OCI-LY3 (cell line): Measurements from ENCODE around the gene IPO5.
A peak's percentile ranks its signal among the peaks of the same experiment; 100 is the strongest.

Source experiments
- H2AFZ ChIP-seq: fragments of 200-600, 300-600 bp; shearing (Covaris generic); 2 replicates; pipeline ENCODE4 v1.6.0; 2014; ENCODE audit warnings: antibody characterized with exemption, low read depth, low read length
- H3K27ac ChIP-seq: fragments of 200-600, 300-600 bp; sonication (generic); 2 replicates; pipeline ENCODE4 v1.5.1; 2014; ENCODE audit warnings: mild to moderate bottlenecking, low read length, moderate library complexity, mixed read lengths
- H3K27me3 ChIP-seq: fragments of 200-600, 300-600 bp; sonication (generic); 2 replicates; pipeline ENCODE4 v1.6.1; 2014; ENCODE audit warnings: low read depth, low read length, mixed read lengths
- H3K36me3 ChIP-seq: fragments of 200-600, 300-600 bp; sonication (generic); replicated peaks from 2 replicates; pipeline ENCODE3; 2014; ENCODE audit warnings: low read depth, low read length, mixed read lengths
- H3K4me1 ChIP-seq: fragments of 300-600, 200-600 bp; sonication (generic); 2 replicates; pipeline ENCODE4 v1.6.1; 2014; ENCODE audit warnings: low read length, mixed read lengths
- H3K4me2 ChIP-seq: fragments of 200-600, 300-600 bp; sonication (generic); 2 replicates; pipeline ENCODE4 v1.6.1; 2014; ENCODE audit warnings: low read length, mixed read lengths
- H3K4me3 ChIP-seq: fragments of 300-600, 200-600 bp; sonication (generic); 2 replicates; pipeline ENCODE4 v1.5.1; 2014; ENCODE audit warnings: antibody characterized with exemption, mild to moderate bottlenecking, low read length, moderate library complexity
- H3K79me2 ChIP-seq: fragments of 300-600, 200-600 bp; shearing (Covaris generic); 2 replicates; pipeline ENCODE4 v1.6.1; 2014; ENCODE audit warnings: mild to moderate bottlenecking, low read length, mixed read lengths
- H3K9ac ChIP-seq: fragments of 300-600, 200-600 bp; shearing (Covaris generic); 2 replicates; pipeline ENCODE4 v1.6.0; 2014; ENCODE audit warnings: mild to moderate bottlenecking, low read length, moderate library complexity
- H3K9me3 ChIP-seq: fragments of 200-600, 300-600 bp; shearing (Covaris generic); 2 replicates; pipeline ENCODE4 v1.6.1; 2014; ENCODE audit warnings: low read length, mixed read lengths; ENCODE audit not compliant: insufficient read depth
- H4K20me1 ChIP-seq: fragments of 200-600, 300-600 bp; sonication (generic); 2 replicates; pipeline ENCODE4 v1.6.1; 2016; ENCODE audit warnings: low read length, mixed read lengths; ENCODE audit not compliant: insufficient read depth
- EZH2phosphoT487 ChIP-seq: fragments of 200-600 bp; shearing (Covaris generic); IDR thresholded peaks from 2 replicates; pipeline ENCODE4 v1.6.1; 2018; ENCODE audit warnings: antibody characterized with exemption, mixed run types, low read depth
- TF ChIP-seq, protein P1 (sequence below): fragments of 200-600, 300-600 bp; sonication (generic); IDR thresholded peaks from 2 replicates; pipeline ENCODE4 v1.5.1; 2014; ENCODE audit warnings: antibody characterized with exemption, low read length, low read depth

The IPO5 gene

DNA sequence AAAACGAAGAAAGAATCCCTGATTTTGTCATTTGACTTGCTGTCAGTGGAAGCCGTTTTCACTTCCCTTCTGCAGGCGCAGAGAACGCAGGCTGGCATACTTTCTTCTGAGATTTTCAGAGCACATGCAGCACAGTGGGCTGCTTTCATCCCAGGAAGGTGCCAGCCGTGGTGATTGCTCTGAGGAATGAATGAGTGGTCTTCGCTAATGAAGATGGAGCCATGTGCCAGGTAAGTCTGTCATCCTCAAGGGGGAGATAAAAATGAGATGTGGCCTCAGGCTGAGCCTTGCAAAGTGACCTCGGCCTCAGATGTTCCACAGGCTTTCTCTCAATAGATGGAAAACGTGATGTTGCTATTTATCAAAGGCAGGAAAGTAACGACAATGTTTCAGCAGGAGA lies 94.8 kb downstream of the IPO5 start:
- Histone ChIP-seq H3K27me3 (0 out of 2 replicates have a peak, but pooled peaks cover 4% of the 10 kb centered on the region), H3K79me2 (no peaks in the 10 kb centered on the region), H4K20me1 (no peaks in the 10 kb centered on the region), H3K36me3 (no peaks in the 10 kb centered on the region), H3K9me3 (no peaks in the 10 kb centered on the region), H3K4me2 (peak overlapping the region; percentile 38), H3K4me3 (no peak overlapping the region), H3K27ac (no peak overlapping the region), H3K4me1 (peaks cover 7% of the 10 kb centered on the region), H3K9ac (no peak overlapping the region), H2AFZ (no peak overlapping the region)
- TF ChIP-seq, protein P1, sequence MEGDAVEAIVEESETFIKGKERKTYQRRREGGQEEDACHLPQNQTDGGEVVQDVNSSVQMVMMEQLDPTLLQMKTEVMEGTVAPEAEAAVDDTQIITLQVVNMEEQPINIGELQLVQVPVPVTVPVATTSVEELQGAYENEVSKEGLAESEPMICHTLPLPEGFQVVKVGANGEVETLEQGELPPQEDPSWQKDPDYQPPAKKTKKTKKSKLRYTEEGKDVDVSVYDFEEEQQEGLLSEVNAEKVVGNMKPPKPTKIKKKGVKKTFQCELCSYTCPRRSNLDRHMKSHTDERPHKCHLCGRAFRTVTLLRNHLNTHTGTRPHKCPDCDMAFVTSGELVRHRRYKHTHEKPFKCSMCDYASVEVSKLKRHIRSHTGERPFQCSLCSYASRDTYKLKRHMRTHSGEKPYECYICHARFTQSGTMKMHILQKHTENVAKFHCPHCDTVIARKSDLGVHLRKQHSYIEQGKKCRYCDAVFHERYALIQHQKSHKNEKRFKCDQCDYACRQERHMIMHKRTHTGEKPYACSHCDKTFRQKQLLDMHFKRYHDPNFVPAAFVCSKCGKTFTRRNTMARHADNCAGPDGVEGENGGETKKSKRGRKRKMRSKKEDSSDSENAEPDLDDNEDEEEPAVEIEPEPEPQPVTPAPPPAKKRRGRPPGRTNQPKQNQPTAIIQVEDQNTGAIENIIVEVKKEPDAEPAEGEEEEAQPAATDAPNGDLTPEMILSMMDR = no peak
- no peak for TF ChIP-seq EZH2phosphoT487

DNA sequence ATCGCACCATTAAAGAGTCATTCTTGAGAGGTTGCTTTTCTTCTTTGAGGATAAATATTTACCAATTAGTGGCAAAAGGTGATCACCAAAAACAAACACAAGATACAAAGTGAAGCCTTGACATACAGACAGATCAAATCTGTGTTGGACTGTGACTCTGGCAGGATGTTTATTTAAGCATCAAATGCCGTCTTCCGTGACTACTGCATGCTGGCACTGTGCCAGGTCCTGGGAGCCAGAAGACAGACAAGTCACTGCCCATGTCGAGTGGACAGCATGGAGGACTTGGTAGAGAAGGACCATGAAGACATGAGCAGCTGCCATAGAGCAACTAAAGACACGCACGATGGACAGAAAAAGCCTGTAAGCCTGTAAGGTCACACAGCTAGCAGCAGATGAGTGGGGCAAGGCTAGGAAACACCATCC lies 96.6 kb downstream of the IPO5 start:
- H3K27ac ChIP-seq = no peak overlapping the region
- no peak overlapping the region for H3K4me2 ChIP-seq
- H3K4me1 ChIP-seq = peaks cover 7% of the 10 kb centered on the region

DNA sequence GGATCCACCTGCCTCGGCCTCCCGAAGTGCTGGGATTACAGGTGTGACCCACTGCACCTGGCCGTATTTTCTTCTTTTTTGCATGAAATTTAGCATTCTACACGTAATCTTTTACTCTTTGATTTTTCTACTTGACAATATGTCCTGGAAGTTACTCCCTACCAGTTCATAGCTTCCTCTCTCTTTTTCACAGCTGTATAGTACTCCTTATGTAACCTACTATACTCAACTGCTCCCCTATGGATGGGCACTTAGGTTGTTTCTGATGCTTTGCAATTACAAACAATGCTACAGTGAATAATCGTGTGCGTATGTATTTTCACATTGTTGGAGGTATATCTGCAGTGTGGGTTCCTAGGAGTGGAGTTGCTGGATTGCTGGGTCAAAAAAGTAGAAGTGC lies 98.9 kb downstream of the IPO5 start:
- Histone ChIP-seq H3K27ac (no peak overlapping the region), H3K36me3 (no peaks in the 10 kb centered on the region), H3K4me1 (peaks cover 7% of the 10 kb centered on the region), H3K9ac (no peak overlapping the region), H3K9me3 (no peaks in the 10 kb centered on the region), H3K4me3 (no peak overlapping the region), H3K4me2 (no peak overlapping the region), H3K79me2 (no peaks in the 10 kb centered on the region), H3K27me3 (peaks cover 13% of the 10 kb centered on the region), H4K20me1 (no peaks in the 10 kb centered on the region), H2AFZ (no peak overlapping the region)
- TF ChIP-seq, protein P1 = no peak

More for the DNA sequence above, 96.6 kb downstream of the IPO5 start:
- Histone ChIP-seq H3K9me3 (no peaks in the 10 kb centered on the region), H3K9ac (no peak overlapping the region), H3K27me3 (peaks cover 13% of the 10 kb centered on the region), H4K20me1 (no peaks in the 10 kb centered on the region), H2AFZ (no peak overlapping the region), H3K4me3 (no peak overlapping the region), H3K79me2 (no peaks in the 10 kb centered on the region), H3K36me3 (no peaks in the 10 kb centered on the region)
- no peak for TF ChIP-seq EZH2phosphoT487
- TF ChIP-seq, protein P1 = no peak

DNA sequence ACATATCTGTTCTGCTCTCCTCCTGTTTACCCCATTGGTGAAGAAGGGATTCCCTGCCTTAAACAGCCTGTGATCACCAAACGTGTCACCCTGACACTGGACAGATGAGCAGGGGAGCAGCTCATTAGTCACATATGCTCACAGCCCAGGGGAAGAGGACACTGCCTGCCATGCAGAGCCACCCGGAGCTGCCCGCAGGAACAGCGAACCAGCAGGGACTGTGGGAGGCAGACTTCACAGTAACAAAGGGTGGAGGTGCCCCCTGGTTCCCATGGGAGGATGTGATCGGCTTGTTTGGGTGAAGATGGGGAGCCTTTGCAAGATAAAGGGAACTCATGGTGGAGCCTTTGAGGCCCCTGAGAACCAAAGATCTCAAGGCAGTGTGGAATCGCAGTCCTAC lies 100.8 kb downstream of the IPO5 start:
- Histone ChIP-seq H3K36me3 (no peaks in the 10 kb centered on the region), H3K4me3 (no peak overlapping the region), H3K79me2 (no peaks in the 10 kb centered on the region), H4K20me1 (no peaks in the 10 kb centered on the region), H3K9ac (no peak overlapping the region), H3K9me3 (no peaks in the 10 kb centered on the region), H2AFZ (no peak overlapping the region), H3K27ac (no peak overlapping the region), H3K27me3 (peaks cover 13% of the 10 kb centered on the region), H3K4me2 (no peak overlapping the region), H3K4me1 (no peaks in the 10 kb centered on the region)
- TF ChIP-seq EZH2phosphoT487 = no peak
- TF ChIP-seq, protein P1 = no peak
